Nephron (organoid): Measurements from ENCODE around the gene CALHM2.
"Not testable (repeated sequence)": the region's sequence is repeated elsewhere in the genome, so short reads cannot be mapped to it uniquely, and the experiment has no call there.

Source experiments
- H3K27ac Mint-ChIP-seq, 3 experiments: 2 replicates each; pipeline ENCODE4 v1.8.0; 2020; ENCODE audit warnings: mixed read lengths in 3 of 3, mild to moderate bottlenecking in 2 of 3, moderate library complexity in 1 of 3
- H3K27me3 Mint-ChIP-seq: 2 replicates; pipeline ENCODE4 v1.8.0; 2021; ENCODE audit warnings: low read depth, mild to moderate bottlenecking, moderate library complexity, mixed read lengths
- H3K36me3 Mint-ChIP-seq: 2 replicates; pipeline ENCODE4 v1.8.0; 2020; ENCODE audit warnings: low read depth, mixed read lengths
- H3K4me1 Mint-ChIP-seq: 2 replicates; pipeline ENCODE4 v1.8.0; 2020; ENCODE audit warnings: mixed read lengths
- H3K4me3 Mint-ChIP-seq, 3 experiments: 2 replicates each; pipeline ENCODE4 v1.8.0; 2020; ENCODE audit warnings: mild to moderate bottlenecking in 3 of 3, mixed read lengths in 3 of 3, moderate library complexity in 2 of 3
- H3K9me3 Mint-ChIP-seq: 2 replicates; pipeline ENCODE4 v1.8.0; 2020; ENCODE audit warnings: mixed read lengths
- CTCF ChIP-seq, 3 experiments: fragments of 200-600 bp; sonication (generic); IDR thresholded peaks; one replicate each; pipeline ENCODE4 v1.5.0; 2021; ENCODE audit warnings: antibody characterized with exemption in 3 of 3; ENCODE audit not compliant: unreplicated experiment in 3 of 3

CALHM2 gene

GRCh38 chr10:103491729-103492364 is 39.7 kb upstream of the CALHM2 start:
- TF ChIP-seq CTCF (IDR thresholded peaks at IDR 0.05; ENCODE audit: unreplicated experiment in 3 of 3): no peak
- H3K36me3 Mint-ChIP-seq: no peaks in the 10 kb centered on the region
- no peaks in the 10 kb centered on the region for H3K9me3 Mint-ChIP-seq
- H3K27me3 Mint-ChIP-seq: peaks cover 42% of the 10 kb centered on the region
- peaks cover 36% of the 10 kb centered on the region for H3K4me1 Mint-ChIP-seq
- H3K27ac Mint-ChIP-seq: peak overlapping the region; percentile 20 to 40 (median 22)
- H3K4me3 Mint-ChIP-seq: peak overlapping the region; percentile 54 to 82 (median 75)

- peaks cover 40% of the 10 kb centered on the region for H3K4me1 Mint-ChIP-seq
- no peaks in the 10 kb centered on the region for H3K9me3 Mint-ChIP-seq
- TF ChIP-seq CTCF (IDR thresholded peaks at IDR 0.05; ENCODE audit: unreplicated experiment in 3 of 3): no peak
- no peak overlapping the region for H3K4me3 Mint-ChIP-seq
- no peaks in the 10 kb centered on the region for H3K36me3 Mint-ChIP-seq
- peaks cover 35% of the 10 kb centered on the region for H3K27me3 Mint-ChIP-seq
- no peak overlapping the region for H3K27ac Mint-ChIP-seq
Measured at GRCh38 chr10:103490986-103491314, 38.8 kb upstream of the CALHM2 start.

GRCh38 chr10:103487410-103487708 is 35.2 kb upstream of the CALHM2 start:
- H3K4me1 Mint-ChIP-seq: peaks cover 33% of the 10 kb centered on the region

GRCh38 chr10:103486635-103487409 is 34.7 kb upstream of the CALHM2 start:
- H3K4me1 Mint-ChIP-seq: peaks cover 27% of the 10 kb centered on the region
- not testable (repeated sequence) for H3K4me3 Mint-ChIP-seq

More at GRCh38 chr10:103487410-103487708, 35.2 kb upstream of the CALHM2 start:
- Mint-ChIP-seq H3K4me3 (no peak overlapping the region), H3K27ac (no peak overlapping the region), H3K9me3 (no peaks in the 10 kb centered on the region), H3K36me3 (no peaks in the 10 kb centered on the region), H3K27me3 (peaks cover 7% of the 10 kb centered on the region)
- TF ChIP-seq CTCF (IDR thresholded peaks at IDR 0.05; ENCODE audit: unreplicated experiment in 3 of 3): no peak

GRCh38 chr10:103481974-103482531 is 29.9 kb upstream of the CALHM2 start:
- Mint-ChIP-seq H3K9me3 (no peaks in the 10 kb centered on the region), H3K36me3 (no peaks in the 10 kb centered on the region), H3K4me1 (peaks cover 8% of the 10 kb centered on the region), H3K27me3 (peaks cover 7% of the 10 kb centered on the region), H3K4me3 (no peak overlapping the region), H3K27ac (peak overlapping the region in 1 of 3 experiments; percentile 18)
- peak; percentile 48 to 61 (median 49) for TF ChIP-seq CTCF (IDR thresholded peaks at IDR 0.05; ENCODE audit: unreplicated experiment in 3 of 3)

More at GRCh38 chr10:103486635-103487409, 34.7 kb upstream of the CALHM2 start:
- not testable (repeated sequence) for H3K9me3 Mint-ChIP-seq, H3K27ac Mint-ChIP-seq, H3K27me3 Mint-ChIP-seq, H3K36me3 Mint-ChIP-seq

- no peaks in the 10 kb centered on the region for H3K4me1 Mint-ChIP-seq
- H3K9me3 Mint-ChIP-seq: no peaks in the 10 kb centered on the region
- no peaks in the 10 kb centered on the region for H3K36me3 Mint-ChIP-seq
- TF ChIP-seq CTCF (IDR thresholded peaks at IDR 0.05; ENCODE audit: unreplicated experiment in 3 of 3): no peak
- H3K27me3 Mint-ChIP-seq: peaks cover 12% of the 10 kb centered on the region
- H3K27ac Mint-ChIP-seq: no peak overlapping the region
- H3K4me3 Mint-ChIP-seq: no peak overlapping the region
Measured at GRCh38 chr10:103480521-103480920, 28.4 kb upstream of the CALHM2 start.
